NCI-H774 (cell line): ENCODE measurements around the gene C1QTNF12.

Source experiments
- DNase-seq: peaks from one replicate; lab custom pipeline; 2025; lab: John Stamatoyannopoulos, UW

Gene C1QTNF12

GRCh38 chr1:1246577-1247340, at the start of gene C1QTNF12:
Gene C1QTNF12 (minus strand): TSS chr1:1246722. CDS start chr1:1246690, 32 bp downstream.
- no peak for DNase-seq

- no peak for DNase-seq
Measured at GRCh38 chr1:1295154-1295923, 48.8 kb upstream of the C1QTNF12 start.

- DNase-seq, result no peak
Measured at GRCh38 chr1:1294250-1294890, 47.8 kb upstream of the C1QTNF12 start.

- DNase-seq, result no peak
Measured at GRCh38 chr1:1293263-1294249, 47.0 kb upstream of the C1QTNF12 start.

GRCh38 chr1:1292851-1293250, 46.3 kb upstream of the C1QTNF12 start:
- DNase-seq, result no peak

GRCh38 chr1:1292442-1292779, 45.9 kb upstream of the C1QTNF12 start:
- DNase-seq, result no peak

GRCh38 chr1:1291548-1292441, 45.3 kb upstream of the C1QTNF12 start:
- peak; percentile 14 for DNase-seq

GRCh38 chr1:1291023-1291528, 44.6 kb upstream of the C1QTNF12 start:
- no peak for DNase-seq

GRCh38 chr1:1290238-1290731, 43.8 kb upstream of the C1QTNF12 start:
- peak; percentile 6 for DNase-seq

- DNase-seq, result no peak
Measured at GRCh38 chr1:1287288-1288110, 41.0 kb upstream of the C1QTNF12 start.

- no peak for DNase-seq
Measured at GRCh38 chr1:1286313-1287261, 40.1 kb upstream of the C1QTNF12 start.

- DNase-seq, result no peak
Measured at GRCh38 chr1:1285611-1286311, 39.2 kb upstream of the C1QTNF12 start.

GRCh38 chr1:1285102-1285571, 38.6 kb upstream of the C1QTNF12 start:
- no peak for DNase-seq

- no peak for DNase-seq
Measured at GRCh38 chr1:1284221-1285101, 37.9 kb upstream of the C1QTNF12 start.

- DNase-seq, result no peak
Measured at GRCh38 chr1:1283821-1284220, 37.3 kb upstream of the C1QTNF12 start.

- DNase-seq, result no peak
Measured at GRCh38 chr1:1282998-1283397, 36.5 kb upstream of the C1QTNF12 start.
